Spinal cord (tissue), 10 donors: ENCODE measurements around the gene SHCBP1. TPM values are rescaled to one million over a fixed set of nuclear protein-coding genes. Genes with fewer than 3 reads are reported as not detected.

Source experiments
- DNase-seq, 6 donors: peaks; one replicate each; pipeline versions ENCODE4 v3.0.0 to v3.0.0-alpha.2; 2013 to 2015; ENCODE audit warnings: low spot score in 6 of 6, low read depth in 4 of 6
- H3K27ac ChIP-seq: one replicate; pipeline ENCODE4 v1.5.1; 2013; ENCODE audit warnings: low read depth, low read length, control low read depth
- H3K27me3 ChIP-seq: one replicate; pipeline ENCODE4 v1.6.1; 2013; ENCODE audit warnings: low read length; ENCODE audit not compliant: control insufficient read depth, insufficient read depth
- H3K36me3 ChIP-seq: one replicate; pipeline ENCODE4 v1.6.1; 2013; ENCODE audit warnings: low read length; ENCODE audit not compliant: control insufficient read depth, insufficient read depth
- H3K4me1 ChIP-seq: one replicate; pipeline ENCODE4 v1.6.1; 2013; ENCODE audit warnings: low read length; ENCODE audit not compliant: control insufficient read depth, insufficient read depth
- H3K4me3 ChIP-seq: one replicate; pipeline ENCODE4 v1.5.1; 2013; ENCODE audit warnings: low read depth, low read length, control low read depth
- H3K9me3 ChIP-seq: one replicate; pipeline ENCODE4 v1.6.1; 2013; ENCODE audit warnings: low read length; ENCODE audit not compliant: control insufficient read depth, insufficient read depth
- WGBS: methylation state at CpG from one replicate; pipeline ENCODE4 v1.1.5; 2013; ENCODE audit warnings: missing lambda C conversion rate; ENCODE audit not compliant: insufficient coverage; 5-methylcytosine and 5-hydroxymethylcytosine counted together
- polyA plus RNA-seq, 2 donors: library from polyadenylated mRNA; unstranded; fragments of 120-200 nt; gene quantifications; one replicate each; pipeline ENCODE4 v1.2.1, GENCODE V29; 2013; ENCODE audit not compliant: insufficient read length in 2 of 2
- total RNA-seq, 2 donors: library from RNA; depleted of rRNA in 1 of 2; stranded (reverse); fragments of 120-200 nt in 1 of 2; fragments of >200 nt in 1 of 2; gene quantifications; one replicate each; pipeline versions ENCODE4 v1.2.3 to v1.2.4, GENCODE V29; 2013 to 2014
- donor health status: healthy.

SHCBP1 gene
- total and polyA plus RNA-seq, 4 donors, result 5.0 to 8.6 (median 5.9) TPM

DNA sequence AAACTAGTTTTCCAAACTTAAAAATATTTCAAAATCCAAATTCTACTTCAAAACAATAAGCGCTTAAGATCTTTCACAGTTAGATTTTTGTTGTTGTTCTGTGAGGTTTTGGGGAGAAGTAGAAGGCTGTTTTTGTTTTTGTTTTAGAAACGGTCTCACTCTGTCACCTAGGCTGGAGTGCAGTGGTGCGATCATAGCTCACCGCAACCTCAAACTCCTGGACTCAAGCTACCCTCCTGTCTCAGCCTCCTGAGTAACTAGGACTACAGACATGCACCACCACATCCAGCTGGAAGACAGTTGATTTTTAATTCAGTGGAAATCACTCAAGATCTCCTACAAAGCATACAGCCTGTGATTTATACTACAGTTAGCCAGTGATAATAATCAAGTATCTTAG is 2.7 kb downstream of the SHCBP1 start:
- no CpG with 5 or more reads among the region's 4 CpGs for WGBS
- Histone ChIP-seq H3K9me3 (no peaks in the 10 kb centered on the region), H3K27me3 (no peaks in the 10 kb centered on the region), H3K36me3 (no peaks in the 10 kb centered on the region), H3K27ac (no peak overlapping the region), H3K4me1 (peaks cover 19% of the 10 kb centered on the region), H3K4me3 (no peak overlapping the region)
- DNase-seq, result no peak

DNA sequence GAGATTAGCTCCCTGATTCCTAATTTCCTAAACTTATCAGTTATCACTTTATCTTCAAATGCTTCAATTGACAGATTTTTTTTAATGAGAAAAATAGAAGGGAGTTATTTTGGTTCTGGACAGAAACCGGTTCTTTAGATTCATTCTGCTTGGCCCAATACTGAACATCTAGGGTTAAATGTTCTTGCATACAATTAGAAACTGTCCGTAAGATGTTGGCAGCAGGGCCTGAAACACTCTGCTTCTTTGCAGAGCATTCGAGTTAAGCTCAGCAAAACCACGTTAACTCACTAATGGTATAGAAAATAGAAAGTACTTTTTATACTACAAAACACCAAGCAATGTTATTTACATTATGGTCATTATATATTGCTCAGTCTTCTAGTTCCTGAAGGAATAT is 7.2 kb downstream of the SHCBP1 start:
- H3K27ac ChIP-seq, result no peak overlapping the region
- H3K9me3 ChIP-seq, result no peaks in the 10 kb centered on the region
- WGBS, result no CpG with 5 or more reads among the region's 4 CpGs
- H3K4me1 ChIP-seq, result peaks cover 7% of the 10 kb centered on the region
- no peak overlapping the region for H3K4me3 ChIP-seq
- no peak for DNase-seq
- no peaks in the 10 kb centered on the region for H3K27me3 ChIP-seq
- H3K36me3 ChIP-seq, result no peaks in the 10 kb centered on the region

DNA sequence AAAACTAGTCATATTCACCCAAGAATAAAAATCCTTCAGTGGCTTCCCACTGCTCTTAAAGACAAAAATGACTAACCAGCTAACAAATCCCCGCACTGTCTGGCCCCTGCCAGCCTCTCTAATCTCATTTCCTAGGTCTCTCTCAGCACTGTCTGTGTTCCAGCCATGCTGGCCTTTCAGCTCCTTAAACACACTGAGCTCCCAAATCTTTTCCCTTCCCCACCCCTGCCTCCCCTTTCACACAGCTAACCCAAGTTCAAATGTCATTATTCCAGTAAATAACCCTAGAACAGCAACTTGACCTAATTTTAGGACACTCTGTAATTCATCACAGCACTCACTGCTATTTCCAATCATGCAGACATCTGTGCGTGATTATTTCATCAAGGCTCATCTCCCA is 7.8 kb downstream of the SHCBP1 start:
- Histone ChIP-seq H3K27ac (no peak overlapping the region), H3K27me3 (no peaks in the 10 kb centered on the region), H3K4me3 (no peak overlapping the region), H3K9me3 (no peaks in the 10 kb centered on the region), H3K4me1 (peaks cover 7% of the 10 kb centered on the region), H3K36me3 (no peaks in the 10 kb centered on the region)
- WGBS, result 97% methylated on average over 2 of the region's 2 CpGs
- DNase-seq, result no peak

DNA sequence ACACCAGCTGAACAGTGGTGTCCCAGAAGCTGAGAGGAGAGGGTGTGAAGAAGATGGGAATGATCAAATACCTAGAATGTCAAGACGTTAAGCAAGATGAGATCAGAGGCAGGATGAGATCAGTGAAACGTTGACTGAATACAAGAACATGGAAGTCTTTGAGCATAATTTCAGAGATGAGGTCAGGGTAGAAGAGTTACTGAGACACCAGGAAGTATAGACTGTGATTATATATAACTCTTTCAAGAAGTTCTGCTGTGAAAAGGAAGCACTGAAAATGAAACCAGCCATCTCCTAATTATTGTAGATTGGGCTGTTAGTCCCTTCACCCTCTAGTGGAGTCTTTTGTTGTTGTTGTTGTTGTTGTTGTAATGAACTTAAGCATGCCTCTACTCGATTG is 9.1 kb downstream of the SHCBP1 start:
- peaks cover 4% of the 10 kb centered on the region for H3K4me1 ChIP-seq
- H3K36me3 ChIP-seq, result no peaks in the 10 kb centered on the region
- no peaks in the 10 kb centered on the region for H3K27me3 ChIP-seq
- 92% methylated on average over 2 of the region's 3 CpGs for WGBS
- no peak overlapping the region for H3K27ac ChIP-seq
- H3K4me3 ChIP-seq, result no peak overlapping the region
- H3K9me3 ChIP-seq, result no peaks in the 10 kb centered on the region
- no peak for DNase-seq

DNA sequence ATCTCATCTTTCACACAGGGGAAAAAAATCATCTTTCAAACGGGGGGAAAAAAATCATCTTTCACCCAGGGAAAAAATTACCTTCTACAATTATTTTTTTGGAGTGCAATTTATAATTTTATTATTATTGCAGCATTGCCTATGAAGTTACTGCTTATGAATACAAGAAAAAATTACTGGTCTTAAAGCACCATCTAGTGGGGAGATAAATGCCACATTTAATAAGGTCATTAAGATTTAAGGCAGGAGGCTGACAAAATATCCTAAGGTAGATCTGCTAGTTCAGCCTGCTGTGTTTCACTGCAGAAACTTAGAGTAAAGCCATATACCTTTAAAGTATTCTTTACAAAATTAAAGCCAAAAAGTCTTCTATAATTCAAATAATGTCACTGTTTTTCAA is 13.7 kb downstream of the SHCBP1 start:
- Histone ChIP-seq H3K4me3 (no peak overlapping the region), H3K4me1 (no peaks in the 10 kb centered on the region), H3K27ac (no peak overlapping the region), H3K9me3 (no peaks in the 10 kb centered on the region), H3K36me3 (no peaks in the 10 kb centered on the region), H3K27me3 (no peaks in the 10 kb centered on the region)
- WGBS, result no CpG with 5 or more reads among the region's 1 CpG
- peak in 2 of 6 donors; percentile 71 to 76 for DNase-seq

DNA sequence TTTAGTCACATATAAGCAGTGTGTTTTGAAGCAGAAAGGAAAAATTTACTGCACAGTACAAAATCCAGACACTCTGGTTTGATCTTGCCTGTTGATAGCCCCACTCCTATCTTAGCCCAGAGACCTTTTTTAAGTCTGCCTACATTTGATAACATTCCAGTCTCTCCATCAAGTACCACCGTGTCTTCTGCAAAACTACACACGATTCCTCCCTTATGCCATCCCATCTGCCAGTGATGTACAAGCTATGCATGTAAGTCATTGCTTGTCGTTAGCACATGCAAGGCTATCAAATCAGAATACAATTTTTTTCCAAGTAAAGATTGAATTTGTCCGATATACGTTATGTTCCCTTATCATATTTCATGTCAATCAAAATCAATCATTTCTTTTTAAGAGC is 14.9 kb downstream of the SHCBP1 start:
- Histone ChIP-seq H3K9me3 (no peaks in the 10 kb centered on the region), H3K27me3 (no peaks in the 10 kb centered on the region), H3K4me1 (no peaks in the 10 kb centered on the region), H3K27ac (no peak overlapping the region), H3K4me3 (no peak overlapping the region), H3K36me3 (no peaks in the 10 kb centered on the region)
- peak in 1 of 6 donors; percentile 55 for DNase-seq
- WGBS, result 100% methylated on average over 3 of the region's 5 CpGs

DNA sequence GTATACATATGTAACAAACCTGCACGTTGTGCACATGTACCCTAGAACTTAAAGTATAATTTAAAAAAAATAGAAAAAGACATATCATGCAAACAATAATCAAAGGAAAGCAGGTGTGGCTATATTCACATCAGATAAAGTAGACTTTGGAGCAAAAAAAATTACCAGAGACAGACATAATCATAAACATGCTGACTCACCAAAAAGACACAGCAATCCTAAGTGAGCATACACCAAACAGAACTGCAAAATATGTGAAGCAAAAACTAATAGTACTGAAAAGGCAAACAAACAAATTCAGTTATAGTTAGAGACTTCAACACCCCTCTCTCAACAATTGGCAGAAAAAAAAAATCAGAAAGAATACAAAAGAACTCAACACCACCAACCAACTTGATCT is 29.9 kb downstream of the SHCBP1 start:
- peaks cover 2% of the 10 kb centered on the region for H3K9me3 ChIP-seq
- no CpG with 5 or more reads among the region's 1 CpG for WGBS
- H3K27ac ChIP-seq, result no peak overlapping the region
- no peak for DNase-seq
- H3K4me1 ChIP-seq, result no peaks in the 10 kb centered on the region
- H3K36me3 ChIP-seq, result no peaks in the 10 kb centered on the region
- no peak overlapping the region for H3K4me3 ChIP-seq
- H3K27me3 ChIP-seq, result no peaks in the 10 kb centered on the region

DNA sequence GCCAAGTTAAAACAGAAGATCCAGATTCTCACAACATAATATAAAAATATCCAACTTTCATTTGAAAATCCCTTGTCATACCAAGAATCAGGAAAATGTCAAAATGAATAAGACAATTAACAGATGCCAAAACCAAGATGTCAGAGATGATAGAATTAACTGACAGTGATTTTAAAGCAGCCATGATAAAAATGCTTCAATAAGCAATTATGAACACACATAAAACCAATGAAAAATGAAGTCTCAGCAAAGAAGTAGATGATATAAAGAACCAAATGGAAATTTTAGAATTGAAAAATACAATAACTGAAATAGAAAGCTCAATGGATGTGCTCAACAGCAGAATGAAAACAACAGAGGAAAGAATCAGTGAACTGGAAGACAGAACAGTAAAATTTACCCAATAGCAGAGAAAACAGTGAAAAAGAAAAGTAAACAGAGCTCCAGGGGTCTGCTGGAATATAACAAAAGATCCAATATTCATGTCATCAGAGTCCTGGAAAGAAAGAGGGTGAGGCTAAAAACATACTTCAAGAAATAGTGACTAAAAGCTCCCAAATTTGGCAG is 35.1 kb downstream of the SHCBP1 start:
- DNase-seq, result no peak

DNA sequence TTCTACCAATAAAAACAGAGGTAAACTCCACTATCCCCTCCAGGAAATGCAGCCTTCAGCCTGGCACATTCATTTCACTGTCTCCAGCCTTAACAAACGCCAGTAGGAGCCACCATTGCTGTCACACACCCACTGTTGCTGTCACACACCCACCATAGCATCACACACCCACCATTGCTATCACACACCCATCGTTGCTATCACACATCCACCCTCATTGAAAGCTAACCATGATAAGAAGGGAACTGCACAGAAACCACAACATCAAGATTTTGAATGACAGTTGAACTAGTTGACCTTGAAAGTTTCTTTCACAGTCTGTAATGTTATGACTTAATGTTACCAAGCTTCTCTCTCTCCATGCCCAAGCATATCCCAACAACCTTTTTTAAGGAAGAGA is 38.1 kb downstream of the SHCBP1 start:
- no peak overlapping the region for H3K27ac ChIP-seq
- H3K27me3 ChIP-seq, result no peaks in the 10 kb centered on the region
- no peaks in the 10 kb centered on the region for H3K4me1 ChIP-seq
- WGBS, result 100% methylated on average over 1 of the region's 2 CpGs
- H3K9me3 ChIP-seq, result peaks cover 2% of the 10 kb centered on the region
- H3K4me3 ChIP-seq, result no peak overlapping the region
- DNase-seq, result no peak
- no peaks in the 10 kb centered on the region for H3K36me3 ChIP-seq

More for the DNA sequence above, 35.1 kb downstream of the SHCBP1 start:
- peaks cover 2% of the 10 kb centered on the region for H3K9me3 ChIP-seq
- H3K4me3 ChIP-seq, result no peak overlapping the region
- no peaks in the 10 kb centered on the region for H3K36me3 ChIP-seq
- H3K27me3 ChIP-seq, result no peaks in the 10 kb centered on the region
- H3K27ac ChIP-seq, result no peak overlapping the region
- H3K4me1 ChIP-seq, result no peaks in the 10 kb centered on the region

DNA sequence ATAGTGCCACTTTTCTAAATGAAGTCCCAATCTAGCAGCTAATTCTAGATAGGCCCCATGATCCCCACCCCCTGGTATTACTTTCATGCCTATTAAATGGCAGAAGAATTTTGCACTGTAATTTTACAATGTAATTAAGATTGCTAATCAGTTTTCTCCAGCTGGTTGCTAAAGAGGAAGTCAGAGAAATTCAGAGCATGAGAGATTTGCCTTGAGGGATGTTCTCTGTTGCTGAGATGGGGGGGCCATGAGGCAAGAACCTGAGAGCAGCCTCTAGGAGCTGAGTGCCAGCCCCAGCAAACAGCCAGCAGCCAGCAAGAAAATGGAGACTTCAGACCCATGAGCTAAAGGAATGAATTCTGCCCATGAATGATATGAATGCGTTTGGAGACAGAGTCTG is 38.9 kb downstream of the SHCBP1 start:
- no peaks in the 10 kb centered on the region for H3K4me1 ChIP-seq
- peaks cover 2% of the 10 kb centered on the region for H3K9me3 ChIP-seq
- H3K36me3 ChIP-seq, result no peaks in the 10 kb centered on the region
- no peaks in the 10 kb centered on the region for H3K27me3 ChIP-seq
- DNase-seq, result no peak
- H3K4me3 ChIP-seq, result no peak overlapping the region
- no peak overlapping the region for H3K27ac ChIP-seq
- 100% methylated on average over 1 of the region's 1 CpG for WGBS
